HG02981 (cell line): ENCODE data around the gene CEP112.
"Not testable (repeated sequence)": the region's sequence is repeated elsewhere in the genome, so short reads cannot be mapped to it uniquely, and the experiment has no call there.

Experiments
- ATAC-seq: cut with Tn5 transposase; IDR thresholded peaks from one replicate; pipeline ENCODE4 v1.9.1; 2021; ENCODE audit warnings: mild to moderate bottlenecking, moderate library complexity; ENCODE audit not compliant: unreplicated experiment

The CEP112 gene

GRCh38 chr17:66165537-66166123 is 26.3 kb downstream of the CEP112 start:
- no peak for ATAC-seq

GRCh38 chr17:66155055-66155454 is 36.9 kb downstream of the CEP112 start:
- ATAC-seq: not testable (repeated sequence)

GRCh38 chr17:66152756-66153155 is 39.2 kb downstream of the CEP112 start:
- no peak for ATAC-seq

GRCh38 chr17:66150708-66151107 is 41.2 kb downstream of the CEP112 start:
- ATAC-seq: no peak

GRCh38 chr17:66149562-66149961 is 42.4 kb downstream of the CEP112 start:
- ATAC-seq: no peak

- no peak for ATAC-seq
Measured at GRCh38 chr17:66146394-66146793, 45.5 kb downstream of the CEP112 start.

GRCh38 chr17:66143657-66144282 is 48.2 kb downstream of the CEP112 start:
- ATAC-seq: no peak

- no peak for ATAC-seq
Measured at GRCh38 chr17:66142428-66142827, 49.5 kb downstream of the CEP112 start.

GRCh38 chr17:66138120-66138519 is 53.8 kb downstream of the CEP112 start:
- ATAC-seq: no peak

- no peak for ATAC-seq
Measured at GRCh38 chr17:66135896-66136295, 56.0 kb downstream of the CEP112 start.

- ATAC-seq: no peak
Measured at GRCh38 chr17:66135219-66135618, 56.7 kb downstream of the CEP112 start.

GRCh38 chr17:66129759-66130158 is 62.2 kb downstream of the CEP112 start:
- no peak for ATAC-seq

- no peak for ATAC-seq
Measured at GRCh38 chr17:66126231-66126630, 65.7 kb downstream of the CEP112 start.

- no peak for ATAC-seq
Measured at GRCh38 chr17:66123163-66123562, 68.8 kb downstream of the CEP112 start.

GRCh38 chr17:66115246-66115645 is 76.7 kb downstream of the CEP112 start:
- no peak for ATAC-seq

GRCh38 chr17:66114609-66115008 is 77.3 kb downstream of the CEP112 start:
- no peak for ATAC-seq

GRCh38 chr17:66107731-66108130 is 84.2 kb downstream of the CEP112 start:
- no peak for ATAC-seq

GRCh38 chr17:66098040-66098439 is 93.9 kb downstream of the CEP112 start:
- ATAC-seq: no peak

- ATAC-seq: no peak
Measured at GRCh38 chr17:66094727-66095126, 97.2 kb downstream of the CEP112 start.

GRCh38 chr17:66091445-66092080 is 100.4 kb downstream of the CEP112 start:
- ATAC-seq: no peak

GRCh38 chr17:66089764-66090163 is 102.2 kb downstream of the CEP112 start:
- ATAC-seq: no peak

GRCh38 chr17:66088173-66088572 is 103.8 kb downstream of the CEP112 start:
- no peak for ATAC-seq
